ENCODE results near the gene SELENOP.

Gene SELENOP

GRCh38 chr5:42791151-42791550 lies 20.5 kb downstream of the SELENOP start:
- no peak for DNase-seq (ENCODE audit: low read depth)
- H3K4me3 ChIP-seq (ENCODE audit: low read length) = no peak overlapping the region
- no peak for TF ChIP-seq CTCF (conservative IDR thresholded peaks at IDR 0.05; ENCODE audit: low read depth, low read length)

- DNase-seq (ENCODE audit: low read depth) = no peak
- no peak for TF ChIP-seq CTCF (conservative IDR thresholded peaks at IDR 0.05; ENCODE audit: low read depth, low read length)
Measured at GRCh38 chr5:42787845-42788244, 23.8 kb downstream of the SELENOP start.

GRCh38 chr5:42787073-42787472 lies 24.6 kb downstream of the SELENOP start:
- DNase-seq (ENCODE audit: low read depth) = no peak
- TF ChIP-seq CTCF (conservative IDR thresholded peaks at IDR 0.05; ENCODE audit: low read depth, low read length) = no peak
- no peak overlapping the region for H3K4me3 ChIP-seq (ENCODE audit: low read length)

More at GRCh38 chr5:42787845-42788244, 23.8 kb downstream of the SELENOP start:
- H3K4me3 ChIP-seq (ENCODE audit: low read length) = no peak overlapping the region

- TF ChIP-seq CTCF (conservative IDR thresholded peaks at IDR 0.05; ENCODE audit: low read depth, low read length) = no peak
- H3K4me3 ChIP-seq (ENCODE audit: low read length) = no peak overlapping the region
- no peak for DNase-seq (ENCODE audit: low read depth)
Measured at GRCh38 chr5:42785756-42786155, 25.9 kb downstream of the SELENOP start.

GRCh38 chr5:42784132-42784531 lies 27.6 kb downstream of the SELENOP start:
- TF ChIP-seq CTCF (conservative IDR thresholded peaks at IDR 0.05; ENCODE audit: low read depth, low read length) = no peak
- no peak for DNase-seq (ENCODE audit: low read depth)

GRCh38 chr5:42781584-42781983 lies 30.1 kb downstream of the SELENOP start:
- H3K4me3 ChIP-seq (ENCODE audit: low read length) = no peak overlapping the region
- TF ChIP-seq CTCF (conservative IDR thresholded peaks at IDR 0.05; ENCODE audit: low read depth, low read length) = no peak
- no peak for DNase-seq (ENCODE audit: low read depth)

More at GRCh38 chr5:42784132-42784531, 27.6 kb downstream of the SELENOP start:
- no peak overlapping the region for H3K4me3 ChIP-seq (ENCODE audit: low read length)

GRCh38 chr5:42779083-42779482 lies 32.6 kb downstream of the SELENOP start:
- no peak for DNase-seq (ENCODE audit: low read depth)
- H3K4me3 ChIP-seq (ENCODE audit: low read length) = no peak overlapping the region
- TF ChIP-seq CTCF (conservative IDR thresholded peaks at IDR 0.05; ENCODE audit: low read depth, low read length) = no peak

Data from retinal pigment epithelial cell (primary cell).